Esophagus squamous epithelium (tissue), 4 donors: ENCODE results near the gene RNU4-1.

ENCODE experiments used
- CTCF ChIP-seq, 6 experiments: fragments of 450-650 bp in 4 of 6; fragments of 200-600 bp in 2 of 6; sonication (generic) in 2 of 6; IDR thresholded peaks; one replicate each; pipeline ENCODE4 v1.5.1; 2016 to 2019; ENCODE audit warnings: antibody characterized with exemption in 6 of 6, mild to moderate bottlenecking in 4 of 6, moderate library complexity in 4 of 6
- POLR2A ChIP-seq, 4 donors: fragments of 450-650 bp; IDR thresholded peaks; one replicate each; pipeline ENCODE4 v1.6.1; 2017; ENCODE audit warnings: antibody characterized with exemption in 4 of 4, mild to moderate bottlenecking in 4 of 4, moderate library complexity in 3 of 4

- TF ChIP-seq POLR2A (IDR thresholded peaks at IDR 0.05), result no peak
- TF ChIP-seq CTCF (IDR thresholded peaks at IDR 0.05), result no peak
Observed at GRCh38 chr12:120342175-120343038, 49.4 kb upstream of the RNU4-1 start.
